Hepatocyte (in vitro differentiated cells): ENCODE data around the gene OLFML1. TPM values are rescaled to one million over a fixed set of nuclear protein-coding genes. Genes with fewer than 3 reads are reported as not detected.

Experiments used
- DNase-seq: peaks from one replicate; pipeline ENCODE4 v3.0.0-alpha.2; 2016; ENCODE audit warnings: low spot score
- H2AFZ ChIP-seq: fragments of 200-600 bp; sonication (generic); 2 replicates; pipeline ENCODE4 v1.6.0; 2016; ENCODE audit warnings: antibody characterized with exemption, mild to moderate bottlenecking
- H3K27ac ChIP-seq: fragments of 200-600 bp; sonication (generic); 2 replicates; pipeline ENCODE4 v1.5.1; 2016; ENCODE audit warnings: mild to moderate bottlenecking
- H3K27me3 ChIP-seq: fragments of 200-600 bp; sonication (generic); 2 replicates; pipeline ENCODE4 v1.6.1; 2016
- H3K36me3 ChIP-seq: fragments of 200-600 bp; sonication (generic); replicated peaks from 2 replicates; pipeline ENCODE4 v1.5.1; 2016; ENCODE audit warnings: low read depth; ENCODE audit not compliant: insufficient read depth
- H3K4me1 ChIP-seq: fragments of 200-600 bp; sonication (generic); 2 replicates; pipeline ENCODE4 v1.5.1; 2016; ENCODE audit warnings: mild to moderate bottlenecking, moderate library complexity; ENCODE audit not compliant: insufficient read depth
- H3K4me2 ChIP-seq: fragments of 200-600 bp; sonication (generic); 2 replicates; pipeline ENCODE4 v1.6.0; 2016
- H3K4me3 ChIP-seq: fragments of 200-600 bp; sonication (generic); 2 replicates; pipeline ENCODE4 v1.5.1; 2016; ENCODE audit warnings: mild to moderate bottlenecking
- H3K79me2 ChIP-seq: fragments of 200-600 bp; sonication (generic); 2 replicates; pipeline ENCODE4 v1.6.0; 2017; ENCODE audit warnings: mild to moderate bottlenecking
- H3K9me2 ChIP-seq: fragments of 200-600 bp; sonication (generic); replicated peaks from 2 replicates; pipeline ENCODE4 v1.6.0; 2017; ENCODE audit warnings: mild to moderate bottlenecking; ENCODE audit not compliant: insufficient read depth
- H3K9me3 ChIP-seq: fragments of 200-600 bp; sonication (generic); 2 replicates; pipeline ENCODE4 v1.5.1; 2016; ENCODE audit warnings: low read depth, mild to moderate bottlenecking
- H4K20me1 ChIP-seq: fragments of 200-600 bp; sonication (generic); 2 replicates; pipeline ENCODE4 v1.6.0; 2016; ENCODE audit warnings: mild to moderate bottlenecking; ENCODE audit not compliant: insufficient read depth, poor library complexity, severe bottlenecking
- EZH2 ChIP-seq: fragments of 200-600 bp; sonication (generic); IDR thresholded peaks from 2 replicates; pipeline ENCODE4 v1.6.1; 2016; ENCODE audit warnings: antibody characterized with exemption, mild to moderate bottlenecking, borderline replicate concordance
- EZH2phosphoT487 ChIP-seq: fragments of 200-600 bp; sonication (generic); IDR thresholded peaks from one replicate; pipeline ENCODE4 v1.6.1; 2018; ENCODE audit warnings: antibody characterized with exemption, mild to moderate bottlenecking, low read depth, moderate library complexity; ENCODE audit not compliant: unreplicated experiment, severe bottlenecking
- WGBS: methylation state at CpG from one replicate; pipeline ENCODE4 v1.1.6; 2016; ENCODE audit warnings: low lambda C conversion rate; ENCODE audit errors: missing lambda C conversion rate; 5-methylcytosine and 5-hydroxymethylcytosine counted together
- polyA plus RNA-seq: library from polyadenylated mRNA; unstranded; fragments of >200 nt; fragmentation: Nextera tagmentation; extraction: Ambion mirVana; gene quantifications from 2 replicates; pipeline ENCODE4 v1.2.1, GENCODE V29; 2016
- total RNA-seq: library from RNA; depleted of rRNA; stranded (reverse); fragments of >200 nt; gene quantifications from 2 replicates; pipeline ENCODE4 v1.2.3, GENCODE V29; 2014
- TF ChIP-seq, protein P1 (sequence below): fragments of 200-600 bp; sonication (generic); IDR thresholded peaks from 2 replicates; pipeline ENCODE4 v1.5.1; 2016; ENCODE audit warnings: antibody characterized with exemption, mild to moderate bottlenecking; ENCODE audit not compliant: poor library complexity

Gene OLFML1
- total and polyA plus RNA-seq, 2 experiments from 2014 or later: 9.3 to 10.9 TPM

DNA sequence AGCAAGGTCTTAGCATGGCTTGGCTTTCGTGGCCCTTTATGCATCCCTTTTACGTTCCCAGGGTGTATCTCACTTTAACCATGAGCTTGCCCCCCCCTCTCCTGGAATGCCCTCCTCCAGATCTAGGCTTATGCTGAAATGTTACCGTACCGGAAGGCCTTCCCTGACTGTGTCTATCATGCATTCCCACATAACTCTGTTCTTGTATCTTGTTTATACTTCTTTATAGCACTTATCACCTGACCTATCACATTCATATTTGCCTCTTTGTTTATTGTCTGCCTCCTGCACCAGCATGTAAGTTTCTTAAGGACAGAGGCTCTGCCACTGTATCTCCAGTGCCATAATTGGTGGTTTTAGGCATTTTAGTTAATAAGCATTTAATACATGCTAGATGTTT, 67.4 kb downstream of the OLFML1 start:
- Histone ChIP-seq H3K27me3 (no peaks in the 10 kb centered on the region), H3K27ac (no peak overlapping the region), H3K36me3 (no peaks in the 10 kb centered on the region), H3K79me2 (peaks cover 5% of the 10 kb centered on the region), H3K4me1 (peaks cover 15% of the 10 kb centered on the region), H3K9me2 (no peaks in the 10 kb centered on the region), H4K20me1 (no peaks in the 10 kb centered on the region), H3K4me2 (no peak overlapping the region), H3K9me3 (no peaks in the 10 kb centered on the region), H2AFZ (no peak overlapping the region), H3K4me3 (no peak overlapping the region)
- no peak for TF ChIP-seq EZH2
- TF ChIP-seq, protein P1, sequence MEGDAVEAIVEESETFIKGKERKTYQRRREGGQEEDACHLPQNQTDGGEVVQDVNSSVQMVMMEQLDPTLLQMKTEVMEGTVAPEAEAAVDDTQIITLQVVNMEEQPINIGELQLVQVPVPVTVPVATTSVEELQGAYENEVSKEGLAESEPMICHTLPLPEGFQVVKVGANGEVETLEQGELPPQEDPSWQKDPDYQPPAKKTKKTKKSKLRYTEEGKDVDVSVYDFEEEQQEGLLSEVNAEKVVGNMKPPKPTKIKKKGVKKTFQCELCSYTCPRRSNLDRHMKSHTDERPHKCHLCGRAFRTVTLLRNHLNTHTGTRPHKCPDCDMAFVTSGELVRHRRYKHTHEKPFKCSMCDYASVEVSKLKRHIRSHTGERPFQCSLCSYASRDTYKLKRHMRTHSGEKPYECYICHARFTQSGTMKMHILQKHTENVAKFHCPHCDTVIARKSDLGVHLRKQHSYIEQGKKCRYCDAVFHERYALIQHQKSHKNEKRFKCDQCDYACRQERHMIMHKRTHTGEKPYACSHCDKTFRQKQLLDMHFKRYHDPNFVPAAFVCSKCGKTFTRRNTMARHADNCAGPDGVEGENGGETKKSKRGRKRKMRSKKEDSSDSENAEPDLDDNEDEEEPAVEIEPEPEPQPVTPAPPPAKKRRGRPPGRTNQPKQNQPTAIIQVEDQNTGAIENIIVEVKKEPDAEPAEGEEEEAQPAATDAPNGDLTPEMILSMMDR: no peak
- TF ChIP-seq EZH2phosphoT487: no peak
- WGBS: 82% methylated on average over 4 of the region's 4 CpGs
- no peak for DNase-seq

DNA sequence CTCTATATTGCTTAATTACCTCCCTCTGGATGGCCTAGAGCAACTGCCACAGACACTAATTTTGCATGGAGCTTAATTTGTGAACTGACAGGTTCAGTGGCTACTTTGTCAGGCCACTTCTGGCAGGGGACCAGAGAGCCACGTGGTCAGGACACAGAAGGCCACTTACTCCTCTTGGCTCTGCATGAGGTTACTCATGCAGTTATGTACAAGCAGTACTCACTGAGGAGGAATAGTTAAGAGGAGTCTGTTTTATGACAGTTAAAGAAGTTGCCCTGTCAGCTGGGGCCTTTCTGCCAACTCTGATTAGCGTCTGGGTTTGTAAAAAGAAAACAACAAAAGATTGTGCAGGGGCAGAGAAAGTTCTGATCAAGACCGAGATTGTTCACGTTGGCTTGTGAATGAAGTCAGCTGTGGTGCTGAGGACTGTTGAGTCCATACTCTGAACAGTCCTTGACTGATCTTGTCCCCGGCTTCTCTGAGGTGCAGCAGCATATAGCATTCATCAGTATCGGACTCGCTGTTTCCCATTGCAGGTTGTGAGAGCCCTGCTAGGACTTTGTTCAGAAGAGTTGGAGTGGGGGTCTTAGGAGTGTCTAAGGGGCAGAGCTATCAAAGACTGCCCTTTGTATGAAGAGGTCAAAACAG, 69.9 kb downstream of the OLFML1 start:
- Histone ChIP-seq H3K27ac (peak overlapping the region; percentile 35), H3K4me3 (no peak overlapping the region), H3K9me3 (no peaks in the 10 kb centered on the region), H3K27me3 (no peaks in the 10 kb centered on the region), H3K36me3 (no peaks in the 10 kb centered on the region), H3K4me1 (peaks cover 15% of the 10 kb centered on the region), H4K20me1 (no peaks in the 10 kb centered on the region), H3K9me2 (no peaks in the 10 kb centered on the region), H3K4me2 (peak overlapping the region; percentile 22), H2AFZ (no peak overlapping the region), H3K79me2 (peaks cover 8% of the 10 kb centered on the region)
- DNase-seq: peak; percentile 37
- 46% methylated on average over 7 of the region's 7 CpGs for WGBS
- TF ChIP-seq EZH2phosphoT487 (no peak), EZH2 (no peak)
- TF ChIP-seq, protein P1: no peak

DNA sequence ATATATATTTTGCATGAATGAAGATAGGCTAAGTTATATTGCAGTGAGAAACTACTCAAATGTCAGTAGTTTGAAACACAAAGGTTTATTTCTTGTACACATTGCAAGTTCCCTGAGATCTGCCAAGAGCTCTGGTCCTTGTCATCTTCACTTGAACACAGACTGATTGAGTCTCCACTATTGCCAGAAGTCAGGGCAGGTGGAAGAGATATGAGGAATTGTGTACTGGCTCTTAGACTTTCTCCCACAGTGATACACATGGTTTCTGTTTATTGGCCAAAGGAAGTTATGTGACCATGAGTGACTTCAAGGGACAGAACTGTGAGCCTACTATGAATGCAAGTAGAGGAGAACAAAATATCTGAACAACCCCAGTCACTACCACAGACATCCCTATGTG, 72.7 kb downstream of the OLFML1 start:
- Histone ChIP-seq H3K4me1 (peaks cover 17% of the 10 kb centered on the region), H3K4me2 (no peak overlapping the region), H2AFZ (no peak overlapping the region), H4K20me1 (no peaks in the 10 kb centered on the region), H3K79me2 (peaks cover 16% of the 10 kb centered on the region), H3K4me3 (no peak overlapping the region), H3K9me3 (no peaks in the 10 kb centered on the region), H3K27ac (no peak overlapping the region), H3K9me2 (no peaks in the 10 kb centered on the region), H3K27me3 (no peaks in the 10 kb centered on the region), H3K36me3 (no peaks in the 10 kb centered on the region)
- no peak for DNase-seq
- TF ChIP-seq EZH2 (no peak), EZH2phosphoT487 (no peak)
- TF ChIP-seq, protein P1: no peak
